Stomach (tissue), 9 donors: ENCODE results near the gene MRPL55. TPM values are rescaled to one million over a fixed set of nuclear protein-coding genes. Genes with fewer than 3 reads are reported as not detected.

Experiments used
- DNase-seq, 2 donors: peaks; one replicate each; pipeline versions ENCODE4 v3.0.0 to v3.0.0-alpha.2; 2013 to 2019
- H3K27ac ChIP-seq, 5 donors: fragments of 200-600 bp in 4 of 5; sonication (generic) in 4 of 5; one replicate each; pipeline ENCODE4 v1.5.1; 2013 to 2019; ENCODE audit warnings: mild to moderate bottlenecking in 1 of 5, moderate library complexity in 1 of 5
- H3K27me3 ChIP-seq, 3 donors: fragments of 200-600 bp; sonication (generic); one replicate each; pipeline ENCODE4 v1.5.1; 2017 to 2019; ENCODE audit warnings: mixed run types in 1 of 3
- H3K36me3 ChIP-seq, 4 donors: fragments of 200-600 bp; sonication (generic); 1 replicate in 3 of 4; 2 replicates in 1 of 4; pipeline ENCODE4 v1.5.1; 2016 to 2019
- H3K4me1 ChIP-seq, 4 donors: fragments of 200-600 bp; sonication (generic); one replicate each; pipeline ENCODE4 v1.5.1; 2016 to 2019
- H3K4me3 ChIP-seq, 4 donors: fragments of 200-600 bp; sonication (generic) in 3 of 4; one replicate each; pipeline ENCODE4 v1.5.1; 2016 to 2019; ENCODE audit warnings: mild to moderate bottlenecking in 1 of 4
- H3K9me3 ChIP-seq, 4 donors: fragments of 200-600 bp; sonication (generic); one replicate each; pipeline ENCODE4 v1.5.1; 2016 to 2019
- CTCF ChIP-seq, 7 experiments: fragments of 450-650 bp in 4 of 7; fragments of 200-600 bp in 3 of 7; sonication (generic) in 3 of 7; IDR thresholded peaks; one replicate each; pipeline ENCODE4 v1.5.1; 2016 to 2019; ENCODE audit warnings: antibody characterized with exemption in 7 of 7, control low read depth in 2 of 7, mild to moderate bottlenecking in 1 of 7
- EP300 ChIP-seq: sonication (generic); formaldehyde crosslinking; IDR thresholded peaks from one replicate; pipeline ENCODE4 v1.6.1; 2017; ENCODE audit warnings: antibody characterized with exemption
- POLR2A ChIP-seq, 4 donors: fragments of 450-650 bp; IDR thresholded peaks; one replicate each; pipeline ENCODE4 v1.6.1; 2016; ENCODE audit warnings: antibody characterized with exemption in 4 of 4, control low read depth in 2 of 4, mild to moderate bottlenecking in 1 of 4, moderate library complexity in 1 of 4
- POLR2AphosphoS5 ChIP-seq, 3 donors: sonication (generic); formaldehyde crosslinking; IDR thresholded peaks; one replicate each; pipeline ENCODE4 v1.6.1; 2016; ENCODE audit warnings: antibody characterized with exemption in 3 of 3
- WGBS, 5 donors: extraction: QIAGEN DNeasy Blood & Tissue Kit in 3 of 5; methylation state at CpG; one replicate each; pipeline versions ENCODE4 v1.1.5 to v1.1.7; 2013 to 2018; 5-methylcytosine and 5-hydroxymethylcytosine counted together
- intact Hi-C: fragments of 100-400 bp; cut with DNase I; formaldehyde crosslinking; loops from one replicate; pipeline ENCODE4 v1.15.1; 2023; ENCODE audit warnings: low total_unique reads
- polyA plus RNA-seq, 3 donors: library from polyadenylated mRNA; stranded (reverse); fragments of 200-250 nt; gene quantifications; one replicate each; pipeline ENCODE4 v1.2.3, GENCODE V29; 2013
- total RNA-seq, 5 donors: library from RNA; depleted of rRNA; stranded (reverse); fragments of >200 nt; gene quantifications; one replicate each; pipeline versions ENCODE4 v1.1.0 to v1.2.3, GENCODE V29; 2014 to 2016
- donor health status: healthy with polysubstance abuse.
- donor health status: Bipolar disorder and iron deficiency.
- donor health status: healthy.

MRPL55 gene
- total and polyA plus RNA-seq, 8 donors: 18.7 to 158 (median 100) TPM

- intact Hi-C loops: loop anchor here (10.0 kb wide), 1 partner anchor 288 kb away; no protein-coding TSS in a partner anchor
- 42 to 56% (median 50%) methylated on average over 5 of the region's 5 CpGs for WGBS, 5 donors
- peak in 1 of 2 donors; percentile 22 for DNase-seq
Measured at GRCh38 chr1:228072658-228073043, 36.4 kb downstream of the MRPL55 start.

DNA sequence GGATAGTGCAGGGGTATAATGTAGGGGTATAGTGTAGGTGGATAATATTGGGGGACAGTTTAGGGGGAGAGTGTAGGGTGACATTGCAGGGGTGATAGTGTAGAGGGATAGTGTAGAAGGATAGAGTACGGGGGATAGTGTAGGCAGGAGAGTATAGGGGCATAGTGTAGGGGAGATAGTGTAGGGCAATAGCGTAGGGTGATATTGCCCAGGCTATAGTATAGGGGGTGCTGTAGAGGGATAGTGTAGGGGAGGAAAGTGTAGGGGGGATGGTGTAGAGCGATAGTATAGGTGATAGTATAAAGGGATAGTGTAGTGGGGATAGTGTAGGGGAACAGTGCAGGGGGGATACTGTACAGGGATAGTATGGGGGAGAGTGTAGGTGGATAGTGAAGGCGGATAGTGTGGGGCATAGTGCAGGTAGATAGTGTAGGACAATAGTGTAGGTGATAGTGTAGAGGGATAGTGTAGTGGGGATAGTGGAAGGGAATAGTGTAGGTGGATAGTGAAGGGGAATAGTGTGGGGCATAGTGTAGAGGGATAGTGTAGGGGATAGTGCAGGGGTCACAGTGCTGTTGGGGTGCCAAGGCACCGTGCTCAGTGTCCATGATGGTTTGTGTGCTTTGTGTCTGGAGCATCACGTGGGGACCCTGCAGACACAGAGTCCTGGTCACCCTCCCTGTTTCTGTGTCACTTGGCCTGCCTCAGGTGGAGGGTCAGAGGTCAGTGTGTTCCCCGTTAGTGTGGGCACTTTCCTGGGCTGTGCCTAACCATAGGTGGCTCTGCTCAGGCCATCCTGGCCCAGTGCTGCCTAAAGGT, 37.1 kb downstream of the MRPL55 start:
- intact Hi-C loops: loop anchor here (10.0 kb wide), 1 partner anchor 287 kb away; no protein-coding TSS in a partner anchor
- no peak for DNase-seq
- no peak for TF ChIP-seq POLR2AphosphoS5 (IDR thresholded peaks at IDR 0.05)
- no peak for TF ChIP-seq CTCF (IDR thresholded peaks at IDR 0.05)

More at GRCh38 chr1:228072658-228073043, 36.4 kb downstream of the MRPL55 start:
- TF ChIP-seq POLR2AphosphoS5 (IDR thresholded peaks at IDR 0.05): no peak
- no peak for TF ChIP-seq CTCF (IDR thresholded peaks at IDR 0.05)
- no peak for TF ChIP-seq POLR2A (IDR thresholded peaks at IDR 0.05)
- no peak for TF ChIP-seq EP300
- Histone ChIP-seq H3K27me3 (peaks cover 0 to 51% (median 5%) of the 10 kb centered on the region in 3 donors), H3K4me1 (no peaks in the 10 kb centered on the region), H3K36me3 (no peaks in the 10 kb centered on the region), H3K9me3 (no peaks in the 10 kb centered on the region), H3K27ac (no peak overlapping the region), H3K4me3 (no peak overlapping the region)

GRCh38 chr1:228070851-228071250, 38.2 kb downstream of the MRPL55 start:
- Histone ChIP-seq H3K9me3 (no peaks in the 10 kb centered on the region), H3K27ac (no peak overlapping the region), H3K27me3 (peaks cover 0 to 69% (median 21%) of the 10 kb centered on the region in 3 donors), H3K36me3 (no peaks in the 10 kb centered on the region), H3K4me1 (no peaks in the 10 kb centered on the region), H3K4me3 (no peak overlapping the region)
- no peak for DNase-seq
- 62 to 67% (median 66%) methylated on average over 3 of the region's 3 CpGs for WGBS, 5 donors
- intact Hi-C loops: loop anchor here (10.0 kb wide), 1 partner anchor 286 kb away; no protein-coding TSS in a partner anchor
- no peak for TF ChIP-seq CTCF (IDR thresholded peaks at IDR 0.05)
- no peak for TF ChIP-seq POLR2A (IDR thresholded peaks at IDR 0.05)
- TF ChIP-seq POLR2AphosphoS5 (IDR thresholded peaks at IDR 0.05): no peak
- no peak for TF ChIP-seq EP300

More for the DNA sequence above, 37.1 kb downstream of the MRPL55 start:
- Histone ChIP-seq H3K27ac (no peak overlapping the region), H3K4me3 (no peak overlapping the region), H3K9me3 (no peaks in the 10 kb centered on the region), H3K27me3 (peaks cover 0 to 57% (median 9%) of the 10 kb centered on the region in 3 donors), H3K36me3 (no peaks in the 10 kb centered on the region), H3K4me1 (no peaks in the 10 kb centered on the region)
- WGBS, 5 donors: 38 to 47% (median 44%) methylated on average over 7 of the region's 7 CpGs

DNA sequence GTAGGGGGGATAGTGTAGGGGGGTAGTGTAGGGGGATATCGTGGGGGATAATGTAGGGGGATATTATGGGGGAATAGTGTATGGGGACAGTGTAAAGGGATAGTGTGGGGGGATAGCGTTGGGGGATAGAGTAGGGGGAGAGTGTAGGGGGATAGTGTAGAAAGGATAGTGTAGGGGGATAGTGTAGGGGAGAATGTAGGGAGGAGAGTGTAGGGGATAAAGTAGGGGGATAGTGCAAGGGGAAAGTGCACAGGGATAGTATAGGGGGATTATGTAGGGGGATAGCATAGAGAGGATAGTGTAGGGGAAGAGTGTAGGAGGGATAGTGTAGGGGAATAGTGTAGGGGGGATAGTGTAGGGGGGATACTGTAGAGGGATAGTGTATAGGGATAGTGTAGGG, 38.9 kb downstream of the MRPL55 start:
- H3K4me3 ChIP-seq: no peak overlapping the region
- intact Hi-C loops: loop anchor here (10.0 kb wide), 1 partner anchor 285 kb away; no protein-coding TSS in a partner anchor
- no peaks in the 10 kb centered on the region for H3K4me1 ChIP-seq
- no peaks in the 10 kb centered on the region for H3K36me3 ChIP-seq
- H3K27ac ChIP-seq: no peak overlapping the region
- TF ChIP-seq POLR2A (IDR thresholded peaks at IDR 0.05) (no peak), POLR2AphosphoS5 (IDR thresholded peaks at IDR 0.05) (no peak), EP300 (no peak), CTCF (IDR thresholded peaks at IDR 0.05) (no peak)
- H3K9me3 ChIP-seq: no peaks in the 10 kb centered on the region
- no peak for DNase-seq
- 39 to 57% (median 49%) methylated on average over 2 of the region's 2 CpGs for WGBS, 5 donors
- H3K27me3 ChIP-seq: peaks cover 0 to 75% (median 28%) of the 10 kb centered on the region in 3 donors
